ENCODE measurements around the gene RPS2. TPM values are rescaled to one million over a fixed set of nuclear protein-coding genes. Genes with fewer than 3 reads are reported as not detected.

Gene RPS2
- polyA plus RNA-seq, 1 experiment = 4,041 TPM

GRCh38 chr16:1998360-1998835, 33.8 kb upstream of the RPS2 start:
- ChIA-PET POLR2A (no interaction called here), CTCF (interaction anchor here (1.2 kb wide), 1 partner anchor 15 kb away, joined by 5 read pairs; no protein-coding TSS in a partner anchor)
- no peak for TF ChIP-seq CTCF (IDR thresholded peaks at IDR 0.05; ENCODE audit: insufficient read depth, low read depth, low read length)
- Histone ChIP-seq H3K27me3 (ENCODE audit: control insufficient read depth, insufficient read depth, low read length) (no peaks in the 10 kb centered on the region), H3K36me3 (ENCODE audit: control insufficient read depth, insufficient read depth, low read length) (peaks cover 48% of the 10 kb centered on the region), H3K4me3 (ENCODE audit: low read depth, low read length) (no peak overlapping the region)
- DNase-seq (ENCODE audit: low read depth) = no peak

- POLR2A ChIA-PET = no interaction called here
- Histone ChIP-seq H3K36me3 (ENCODE audit: control insufficient read depth, insufficient read depth, low read length) (peaks cover 42% of the 10 kb centered on the region), H3K27me3 (ENCODE audit: control insufficient read depth, insufficient read depth, low read length) (no peaks in the 10 kb centered on the region), H3K4me3 (ENCODE audit: low read depth, low read length) (no peak overlapping the region)
- DNase-seq (ENCODE audit: low read depth) = peak; percentile 60
- TF ChIP-seq CTCF (IDR thresholded peaks at IDR 0.05; ENCODE audit: insufficient read depth, low read depth, low read length) = no peak
- CTCF ChIA-PET = interaction anchor here (0.6 to 1.5 kb wide), 4 partner anchors 15 to 143 kb away, joined by 3 to 5 read pairs (median 4); no protein-coding TSS in a partner anchor
Measured at GRCh38 chr16:1997494-1998359, 33.1 kb upstream of the RPS2 start.

- no peak overlapping the region for H3K4me3 ChIP-seq (ENCODE audit: low read depth, low read length)
- no peak for TF ChIP-seq CTCF (IDR thresholded peaks at IDR 0.05; ENCODE audit: insufficient read depth, low read depth, low read length)
- peaks cover 7% of the 10 kb centered on the region for H3K36me3 ChIP-seq (ENCODE audit: control insufficient read depth, insufficient read depth, low read length)
- CTCF ChIA-PET = interaction anchor here (0.9 to 1.5 kb wide), 2 partner anchors 10 to 147 kb away, joined by 4 read pairs; no protein-coding TSS in a partner anchor
- DNase-seq (ENCODE audit: low read depth) = no peak
- POLR2A ChIA-PET = no interaction called here
- H3K27me3 ChIP-seq (ENCODE audit: control insufficient read depth, insufficient read depth, low read length) = peaks cover 2% of the 10 kb centered on the region; the same call in 1 of the 2 replicates
Measured at GRCh38 chr16:1993731-1994131, 29.1 kb upstream of the RPS2 start.

- TF ChIP-seq CTCF (IDR thresholded peaks at IDR 0.05; ENCODE audit: insufficient read depth, low read depth, low read length) = no peak
- POLR2A ChIA-PET = interaction anchor here (0.6 kb wide), 1 partner anchor 210 kb away, joined by 3 read pairs; the partner anchor contains the start of gene NUBP2
Measured at GRCh38 chr16:1992704-1993317, 28.2 kb upstream of the RPS2 start.

More at GRCh38 chr16:1992704-1993317, 28.2 kb upstream of the RPS2 start:
- no peaks in the 10 kb centered on the region; the same call in 1 of the 2 replicates for H3K36me3 ChIP-seq (ENCODE audit: control insufficient read depth, insufficient read depth, low read length)
- H3K27me3 ChIP-seq (ENCODE audit: control insufficient read depth, insufficient read depth, low read length) = peaks cover 2% of the 10 kb centered on the region; the same call in 1 of the 2 replicates
- DNase-seq (ENCODE audit: low read depth) = no peak
- H3K4me3 ChIP-seq (ENCODE audit: low read depth, low read length) = no peak overlapping the region
- CTCF ChIA-PET = interaction anchor here (0.6 to 1.4 kb wide), 4 partner anchors 10 to 1011 kb away, joined by 3 to 4 read pairs (median 4); no protein-coding TSS in a partner anchor

Data from BJ (cell line).